ENCODE measurements around the gene STARD9. TPM values are rescaled to one million over a fixed set of nuclear protein-coding genes. Genes with fewer than 3 reads are reported as not detected.

Gene STARD9
- total and polyA plus RNA-seq, 2 experiments from 2014 or later, result 1.8 to 6.2 TPM

DNA sequence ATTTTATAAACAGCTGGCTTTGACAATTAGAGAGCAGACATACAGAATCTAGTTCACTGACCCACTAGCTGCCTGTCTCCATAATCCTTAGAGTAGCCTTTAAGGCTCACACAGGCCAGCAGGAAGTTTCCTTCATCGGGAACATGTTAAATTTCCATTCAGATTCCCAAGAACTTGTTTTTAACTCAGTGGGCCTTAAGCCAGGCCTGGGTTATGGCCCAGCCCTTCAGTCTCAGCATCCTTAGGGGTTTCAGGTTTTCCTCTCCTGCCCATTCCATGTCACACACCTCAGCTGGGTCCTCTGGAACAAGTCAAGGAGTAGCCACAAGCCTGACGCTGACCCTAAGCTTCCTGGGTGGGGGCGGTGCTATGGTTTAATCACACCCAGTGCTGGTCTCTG, 146.5 kb downstream of the STARD9 start:
- no peaks in the 10 kb centered on the region; the same call in 1 of the 2 replicates for H4K20me1 ChIP-seq (replicated peaks; ENCODE audit: insufficient read depth)
- DNase-seq (ENCODE audit: low spot score) (no peak), ATAC-seq (no peak)
- H3K4me1 ChIP-seq (ENCODE audit: insufficient read depth), result no peaks in the 10 kb centered on the region
- Mint-ChIP-seq H3K4me1 (no peaks in the 10 kb centered on the region), H3K4me3 (no peak overlapping the region), H3K27me3 (ENCODE audit: insufficient read depth, low read depth, poor library complexity) (peaks cover 9% of the 10 kb centered on the region), H3K36me3 (ENCODE audit: low read depth) (peaks cover 28% of the 10 kb centered on the region), H3K27ac (no peak overlapping the region), H3K9me3 (no peaks in the 10 kb centered on the region)
- H3K36me3 ChIP-seq (ENCODE audit: insufficient read depth), result peaks cover 21% of the 10 kb centered on the region; the same call in 1 of the 2 replicates
- no peak overlapping the region for H3K27ac ChIP-seq (ENCODE audit: low read depth)
- TF ChIP-seq ZNF114 (CRISPR knock-in tag; IDR thresholded peaks at IDR 0.05) (no peak), ZNF331 (CRISPR knock-in tag; IDR thresholded peaks at IDR 0.05; ENCODE audit: low read depth) (no peak), CREB1 (CRISPR knock-in tag; IDR thresholded peaks at IDR 0.05; ENCODE audit: low read depth) (no peak), JUNB (IDR thresholded peaks at IDR 0.05; ENCODE audit: unreplicated experiment) (no peak), POLR2AphosphoS5 (IDR thresholded peaks at IDR 0.05; ENCODE audit: low read depth) (no peak), NANOG (IDR thresholded peaks at IDR 0.05; ENCODE audit: borderline replicate concordance) (no peak), EZH2 (IDR thresholded peaks at IDR 0.05; ENCODE audit: low read depth, unreplicated experiment) (no peak), STAT1 (IDR thresholded peaks at IDR 0.05; ENCODE audit: unreplicated experiment) (no peak), EZH2phosphoT487 (IDR thresholded peaks at IDR 0.05; ENCODE audit: unreplicated experiment) (no peak)
- TF ChIP-seq, protein P1, sequence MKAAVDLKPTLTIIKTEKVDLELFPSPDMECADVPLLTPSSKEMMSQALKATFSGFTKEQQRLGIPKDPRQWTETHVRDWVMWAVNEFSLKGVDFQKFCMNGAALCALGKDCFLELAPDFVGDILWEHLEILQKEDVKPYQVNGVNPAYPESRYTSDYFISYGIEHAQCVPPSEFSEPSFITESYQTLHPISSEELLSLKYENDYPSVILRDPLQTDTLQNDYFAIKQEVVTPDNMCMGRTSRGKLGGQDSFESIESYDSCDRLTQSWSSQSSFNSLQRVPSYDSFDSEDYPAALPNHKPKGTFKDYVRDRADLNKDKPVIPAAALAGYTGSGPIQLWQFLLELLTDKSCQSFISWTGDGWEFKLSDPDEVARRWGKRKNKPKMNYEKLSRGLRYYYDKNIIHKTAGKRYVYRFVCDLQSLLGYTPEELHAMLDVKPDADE (IDR thresholded peaks at IDR 0.05), result no peak
- TF ChIP-seq, protein P2, sequence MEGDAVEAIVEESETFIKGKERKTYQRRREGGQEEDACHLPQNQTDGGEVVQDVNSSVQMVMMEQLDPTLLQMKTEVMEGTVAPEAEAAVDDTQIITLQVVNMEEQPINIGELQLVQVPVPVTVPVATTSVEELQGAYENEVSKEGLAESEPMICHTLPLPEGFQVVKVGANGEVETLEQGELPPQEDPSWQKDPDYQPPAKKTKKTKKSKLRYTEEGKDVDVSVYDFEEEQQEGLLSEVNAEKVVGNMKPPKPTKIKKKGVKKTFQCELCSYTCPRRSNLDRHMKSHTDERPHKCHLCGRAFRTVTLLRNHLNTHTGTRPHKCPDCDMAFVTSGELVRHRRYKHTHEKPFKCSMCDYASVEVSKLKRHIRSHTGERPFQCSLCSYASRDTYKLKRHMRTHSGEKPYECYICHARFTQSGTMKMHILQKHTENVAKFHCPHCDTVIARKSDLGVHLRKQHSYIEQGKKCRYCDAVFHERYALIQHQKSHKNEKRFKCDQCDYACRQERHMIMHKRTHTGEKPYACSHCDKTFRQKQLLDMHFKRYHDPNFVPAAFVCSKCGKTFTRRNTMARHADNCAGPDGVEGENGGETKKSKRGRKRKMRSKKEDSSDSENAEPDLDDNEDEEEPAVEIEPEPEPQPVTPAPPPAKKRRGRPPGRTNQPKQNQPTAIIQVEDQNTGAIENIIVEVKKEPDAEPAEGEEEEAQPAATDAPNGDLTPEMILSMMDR (conservative IDR thresholded peaks at IDR 0.05; ENCODE audit: low read depth in 2 of 2), result no peak
- TF ChIP-seq, protein P3, sequence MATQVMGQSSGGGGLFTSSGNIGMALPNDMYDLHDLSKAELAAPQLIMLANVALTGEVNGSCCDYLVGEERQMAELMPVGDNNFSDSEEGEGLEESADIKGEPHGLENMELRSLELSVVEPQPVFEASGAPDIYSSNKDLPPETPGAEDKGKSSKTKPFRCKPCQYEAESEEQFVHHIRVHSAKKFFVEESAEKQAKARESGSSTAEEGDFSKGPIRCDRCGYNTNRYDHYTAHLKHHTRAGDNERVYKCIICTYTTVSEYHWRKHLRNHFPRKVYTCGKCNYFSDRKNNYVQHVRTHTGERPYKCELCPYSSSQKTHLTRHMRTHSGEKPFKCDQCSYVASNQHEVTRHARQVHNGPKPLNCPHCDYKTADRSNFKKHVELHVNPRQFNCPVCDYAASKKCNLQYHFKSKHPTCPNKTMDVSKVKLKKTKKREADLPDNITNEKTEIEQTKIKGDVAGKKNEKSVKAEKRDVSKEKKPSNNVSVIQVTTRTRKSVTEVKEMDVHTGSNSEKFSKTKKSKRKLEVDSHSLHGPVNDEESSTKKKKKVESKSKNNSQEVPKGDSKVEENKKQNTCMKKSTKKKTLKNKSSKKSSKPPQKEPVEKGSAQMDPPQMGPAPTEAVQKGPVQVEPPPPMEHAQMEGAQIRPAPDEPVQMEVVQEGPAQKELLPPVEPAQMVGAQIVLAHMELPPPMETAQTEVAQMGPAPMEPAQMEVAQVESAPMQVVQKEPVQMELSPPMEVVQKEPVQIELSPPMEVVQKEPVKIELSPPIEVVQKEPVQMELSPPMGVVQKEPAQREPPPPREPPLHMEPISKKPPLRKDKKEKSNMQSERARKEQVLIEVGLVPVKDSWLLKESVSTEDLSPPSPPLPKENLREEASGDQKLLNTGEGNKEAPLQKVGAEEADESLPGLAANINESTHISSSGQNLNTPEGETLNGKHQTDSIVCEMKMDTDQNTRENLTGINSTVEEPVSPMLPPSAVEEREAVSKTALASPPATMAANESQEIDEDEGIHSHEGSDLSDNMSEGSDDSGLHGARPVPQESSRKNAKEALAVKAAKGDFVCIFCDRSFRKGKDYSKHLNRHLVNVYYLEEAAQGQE (IDR thresholded peaks at IDR 0.05; ENCODE audit: unreplicated experiment), result no peak
- TF ChIP-seq, protein P4, sequence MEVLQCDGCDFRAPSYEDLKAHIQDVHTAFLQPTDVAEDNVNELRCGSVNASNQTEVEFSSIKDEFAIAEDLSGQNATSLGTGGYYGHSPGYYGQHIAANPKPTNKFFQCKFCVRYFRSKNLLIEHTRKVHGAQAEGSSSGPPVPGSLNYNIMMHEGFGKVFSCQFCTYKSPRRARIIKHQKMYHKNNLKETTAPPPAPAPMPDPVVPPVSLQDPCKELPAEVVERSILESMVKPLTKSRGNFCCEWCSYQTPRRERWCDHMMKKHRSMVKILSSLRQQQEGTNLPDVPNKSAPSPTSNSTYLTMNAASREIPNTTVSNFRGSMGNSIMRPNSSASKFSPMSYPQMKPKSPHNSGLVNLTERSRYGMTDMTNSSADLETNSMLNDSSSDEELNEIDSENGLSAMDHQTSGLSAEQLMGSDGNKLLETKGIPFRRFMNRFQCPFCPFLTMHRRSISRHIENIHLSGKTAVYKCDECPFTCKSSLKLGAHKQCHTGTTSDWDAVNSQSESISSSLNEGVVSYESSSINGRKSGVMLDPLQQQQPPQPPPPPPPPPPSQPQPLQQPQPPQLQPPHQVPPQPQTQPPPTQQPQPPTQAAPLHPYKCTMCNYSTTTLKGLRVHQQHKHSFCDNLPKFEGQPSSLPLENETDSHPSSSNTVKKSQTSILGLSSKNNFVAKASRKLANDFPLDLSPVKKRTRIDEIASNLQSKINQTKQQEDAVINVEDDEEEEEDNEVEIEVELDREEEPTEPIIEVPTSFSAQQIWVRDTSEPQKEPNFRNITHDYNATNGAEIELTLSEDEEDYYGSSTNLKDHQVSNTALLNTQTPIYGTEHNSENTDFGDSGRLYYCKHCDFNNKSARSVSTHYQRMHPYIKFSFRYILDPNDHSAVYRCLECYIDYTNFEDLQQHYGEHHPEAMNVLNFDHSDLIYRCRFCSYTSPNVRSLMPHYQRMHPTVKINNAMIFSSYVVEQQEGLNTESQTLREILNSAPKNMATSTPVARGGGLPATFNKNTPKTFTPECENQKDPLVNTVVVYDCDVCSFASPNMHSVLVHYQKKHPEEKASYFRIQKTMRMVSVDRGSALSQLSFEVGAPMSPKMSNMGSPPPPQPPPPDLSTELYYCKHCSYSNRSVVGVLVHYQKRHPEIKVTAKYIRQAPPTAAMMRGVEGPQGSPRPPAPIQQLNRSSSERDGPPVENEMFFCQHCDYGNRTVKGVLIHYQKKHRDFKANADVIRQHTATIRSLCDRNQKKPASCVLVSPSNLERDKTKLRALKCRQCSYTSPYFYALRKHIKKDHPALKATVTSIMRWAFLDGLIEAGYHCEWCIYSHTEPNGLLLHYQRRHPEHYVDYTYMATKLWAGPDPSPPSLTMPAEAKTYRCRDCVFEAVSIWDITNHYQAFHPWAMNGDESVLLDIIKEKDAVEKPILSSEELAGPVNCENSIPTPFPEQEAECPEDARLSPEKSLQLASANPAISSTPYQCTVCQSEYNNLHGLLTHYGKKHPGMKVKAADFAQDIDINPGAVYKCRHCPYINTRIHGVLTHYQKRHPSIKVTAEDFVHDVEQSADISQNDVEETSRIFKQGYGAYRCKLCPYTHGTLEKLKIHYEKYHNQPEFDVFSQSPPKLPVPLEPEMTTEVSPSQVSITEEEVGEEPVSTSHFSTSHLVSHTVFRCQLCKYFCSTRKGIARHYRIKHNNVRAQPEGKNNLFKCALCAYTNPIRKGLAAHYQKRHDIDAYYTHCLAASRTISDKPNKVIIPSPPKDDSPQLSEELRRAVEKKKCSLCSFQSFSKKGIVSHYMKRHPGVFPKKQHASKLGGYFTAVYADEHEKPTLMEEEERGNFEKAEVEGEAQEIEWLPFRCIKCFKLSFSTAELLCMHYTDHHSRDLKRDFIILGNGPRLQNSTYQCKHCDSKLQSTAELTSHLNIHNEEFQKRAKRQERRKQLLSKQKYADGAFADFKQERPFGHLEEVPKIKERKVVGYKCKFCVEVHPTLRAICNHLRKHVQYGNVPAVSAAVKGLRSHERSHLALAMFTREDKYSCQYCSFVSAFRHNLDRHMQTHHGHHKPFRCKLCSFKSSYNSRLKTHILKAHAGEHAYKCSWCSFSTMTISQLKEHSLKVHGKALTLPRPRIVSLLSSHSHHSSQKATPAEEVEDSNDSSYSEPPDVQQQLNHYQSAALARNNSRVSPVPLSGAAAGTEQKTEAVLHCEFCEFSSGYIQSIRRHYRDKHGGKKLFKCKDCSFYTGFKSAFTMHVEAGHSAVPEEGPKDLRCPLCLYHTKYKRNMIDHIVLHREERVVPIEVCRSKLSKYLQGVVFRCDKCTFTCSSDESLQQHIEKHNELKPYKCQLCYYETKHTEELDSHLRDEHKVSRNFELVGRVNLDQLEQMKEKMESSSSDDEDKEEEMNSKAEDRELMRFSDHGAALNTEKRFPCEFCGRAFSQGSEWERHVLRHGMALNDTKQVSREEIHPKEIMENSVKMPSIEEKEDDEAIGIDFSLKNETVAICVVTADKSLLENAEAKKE (CRISPR knock-in tag; IDR thresholded peaks at IDR 0.05), result no peak
- H3K27me3 ChIP-seq (ENCODE audit: insufficient read depth), result no peaks in the 10 kb centered on the region
- H3K79me2 ChIP-seq (replicated peaks; ENCODE audit: insufficient read depth), result no peaks in the 10 kb centered on the region
- no peaks in the 10 kb centered on the region for H3F3A ChIP-seq (replicated peaks; ENCODE audit: low read depth)
- H3K9me2 ChIP-seq (ENCODE audit: insufficient read depth), result no peaks in the 10 kb centered on the region
- no peak overlapping the region for H3K4me2 ChIP-seq
- no peak overlapping the region for H2AFZ ChIP-seq
- no peak overlapping the region for H3K4me3 ChIP-seq

Measured in GM23338 (cell line).